Measurements from ENCODE around the gene MIDN.

MIDN gene

DNA sequence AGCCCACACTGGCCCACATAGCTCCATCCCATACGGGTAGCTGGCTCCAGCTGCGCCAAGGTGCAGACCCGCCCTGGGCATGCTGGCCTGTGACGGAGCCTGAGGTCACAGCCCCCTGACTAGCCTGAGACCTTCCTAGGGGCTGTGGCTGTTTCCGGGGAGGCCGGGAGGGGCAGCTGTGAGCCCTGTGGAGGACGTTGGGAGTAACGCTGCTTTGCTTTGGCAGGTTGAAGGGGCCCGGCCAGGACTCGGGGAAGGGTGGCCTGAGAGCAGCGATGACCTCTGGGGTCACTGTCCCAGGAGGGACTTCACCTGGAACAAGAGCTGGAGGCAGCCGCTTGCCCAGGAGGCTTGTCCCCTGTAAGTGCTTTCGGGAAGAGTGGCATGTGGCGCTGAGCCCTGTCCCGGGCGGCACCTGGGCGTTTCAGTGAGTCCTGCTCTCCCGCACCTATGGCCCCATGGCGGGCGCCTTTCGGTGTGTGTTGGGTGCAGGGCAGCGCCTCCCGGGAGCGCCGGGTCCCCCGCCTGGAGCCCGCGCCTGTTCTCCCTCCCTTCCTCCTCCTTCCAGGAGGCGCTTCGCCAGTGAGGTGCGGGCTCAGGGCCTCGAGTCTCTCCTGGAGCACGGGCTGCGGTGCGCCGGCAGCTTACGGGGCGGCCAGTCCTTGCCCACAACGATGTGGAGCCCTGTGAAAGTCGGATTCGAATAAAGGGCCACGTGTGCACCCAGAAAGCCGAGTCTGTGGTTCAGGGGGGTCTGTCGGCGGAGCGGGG, 25.9 kb downstream of the MIDN start:
- peak overlapping the region; percentile 94 for H3K27ac ChIP-seq
- H3K4me3 ChIP-seq (ENCODE audit: low read depth, low read length), result peak overlapping the region; percentile 43
- no peak for DNase-seq
- H3K27me3 ChIP-seq (replicated peaks), result no peaks in the 10 kb centered on the region
- in situ Hi-C loops (cut with HindIII; ENCODE audit: low pct_ligation_motif_present, low sequenced_read_pairs), result no loop called here
- H3K36me3 ChIP-seq (replicated peaks), result peaks cover 45% of the 10 kb centered on the region
- TF ChIP-seq, protein P1, sequence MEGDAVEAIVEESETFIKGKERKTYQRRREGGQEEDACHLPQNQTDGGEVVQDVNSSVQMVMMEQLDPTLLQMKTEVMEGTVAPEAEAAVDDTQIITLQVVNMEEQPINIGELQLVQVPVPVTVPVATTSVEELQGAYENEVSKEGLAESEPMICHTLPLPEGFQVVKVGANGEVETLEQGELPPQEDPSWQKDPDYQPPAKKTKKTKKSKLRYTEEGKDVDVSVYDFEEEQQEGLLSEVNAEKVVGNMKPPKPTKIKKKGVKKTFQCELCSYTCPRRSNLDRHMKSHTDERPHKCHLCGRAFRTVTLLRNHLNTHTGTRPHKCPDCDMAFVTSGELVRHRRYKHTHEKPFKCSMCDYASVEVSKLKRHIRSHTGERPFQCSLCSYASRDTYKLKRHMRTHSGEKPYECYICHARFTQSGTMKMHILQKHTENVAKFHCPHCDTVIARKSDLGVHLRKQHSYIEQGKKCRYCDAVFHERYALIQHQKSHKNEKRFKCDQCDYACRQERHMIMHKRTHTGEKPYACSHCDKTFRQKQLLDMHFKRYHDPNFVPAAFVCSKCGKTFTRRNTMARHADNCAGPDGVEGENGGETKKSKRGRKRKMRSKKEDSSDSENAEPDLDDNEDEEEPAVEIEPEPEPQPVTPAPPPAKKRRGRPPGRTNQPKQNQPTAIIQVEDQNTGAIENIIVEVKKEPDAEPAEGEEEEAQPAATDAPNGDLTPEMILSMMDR (IDR thresholded peaks at IDR 0.05; ENCODE audit: low read depth, low read length, missing control alignments), result no peak

DNA sequence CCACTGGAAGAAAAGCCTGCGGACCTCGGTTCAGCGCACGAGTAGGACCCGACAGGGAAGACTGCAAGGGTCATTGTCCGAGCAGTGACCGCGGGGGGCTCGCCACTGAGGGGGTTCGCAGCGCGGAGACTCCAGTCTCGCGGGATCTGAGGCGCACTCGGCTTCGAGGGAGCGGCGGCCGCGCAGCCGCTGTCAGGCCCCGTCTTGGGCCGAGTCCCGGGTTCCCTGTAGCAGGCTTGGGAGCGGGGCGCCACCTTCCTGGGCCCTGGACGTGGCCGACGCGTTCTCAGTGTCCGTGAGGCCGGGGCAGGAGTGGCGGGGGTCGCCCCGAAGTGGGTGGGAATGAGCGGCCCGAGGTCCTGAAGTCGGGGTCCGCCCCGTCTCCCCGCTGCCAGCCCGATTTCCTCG, 26.5 kb downstream of the MIDN start:
- peaks cover 47% of the 10 kb centered on the region for H3K36me3 ChIP-seq (replicated peaks)
- no peak for DNase-seq
- H3K27me3 ChIP-seq (replicated peaks), result no peaks in the 10 kb centered on the region
- TF ChIP-seq, protein P1 (IDR thresholded peaks at IDR 0.05; ENCODE audit: low read depth, low read length, missing control alignments), result no peak
- peak overlapping the region; percentile 94 for H3K27ac ChIP-seq
- peak overlapping the region; percentile 43 for H3K4me3 ChIP-seq (ENCODE audit: low read depth, low read length)
- in situ Hi-C loops (cut with HindIII; ENCODE audit: low pct_ligation_motif_present, low sequenced_read_pairs), result no loop called here

DNA sequence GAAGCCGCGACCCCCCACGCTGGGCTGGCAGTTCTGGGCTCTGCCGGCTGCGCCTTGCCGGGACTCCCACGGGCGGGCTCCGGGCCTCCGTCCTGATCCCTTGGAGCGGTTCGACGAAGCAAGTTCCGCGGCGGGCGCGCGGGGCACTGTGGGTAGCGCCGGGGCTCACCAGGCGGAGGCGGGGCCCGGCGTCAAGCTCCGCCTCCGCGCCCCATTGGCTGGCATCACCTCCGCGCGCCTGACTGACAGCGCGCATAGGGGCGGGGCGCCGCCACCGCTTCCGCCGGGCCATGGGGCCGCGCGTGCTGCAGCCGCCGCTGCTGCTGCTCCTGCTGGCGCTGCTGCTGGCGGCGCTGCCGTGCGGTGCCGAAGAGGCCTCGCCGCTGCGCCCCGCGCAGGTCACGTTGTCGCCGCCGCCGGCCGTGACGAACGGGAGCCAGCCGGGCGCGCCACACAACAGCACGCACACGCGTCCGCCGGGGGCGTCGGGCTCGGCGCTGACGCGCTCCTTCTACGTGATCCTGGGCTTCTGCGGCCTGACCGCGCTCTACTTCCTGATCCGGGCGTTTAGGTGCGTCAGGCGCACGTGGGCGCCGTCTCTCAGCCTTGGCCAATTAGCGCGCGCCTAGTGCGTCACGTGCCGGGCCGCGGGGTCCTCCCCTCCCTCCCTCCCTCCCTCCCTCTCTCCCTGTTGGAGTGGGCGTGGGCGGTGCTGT, 27.0 kb downstream of the MIDN start, which contains the start of gene FAM174C:
TSS of gene FAM174C (plus strand) at position 271 of the 716 bp plus-strand sequence. CDS start at position 291, 20 bp downstream.
- H3K27ac ChIP-seq, result peak within 1 kb of the TSS; percentile 94
- H3K27me3 ChIP-seq (replicated peaks), result no peaks in the 10 kb centered on the region
- peak within 1 kb of the TSS; percentile 72 for H3K4me3 ChIP-seq (ENCODE audit: low read depth, low read length)
- H3K36me3 ChIP-seq (replicated peaks), result peaks cover 47% of the 10 kb centered on the region
- in situ Hi-C loops (cut with HindIII; ENCODE audit: low pct_ligation_motif_present, low sequenced_read_pairs), result no loop called here
- TF ChIP-seq, protein P1 (IDR thresholded peaks at IDR 0.05; ENCODE audit: low read depth, low read length, missing control alignments), result no peak
- peak; percentile 95 for DNase-seq

DNA sequence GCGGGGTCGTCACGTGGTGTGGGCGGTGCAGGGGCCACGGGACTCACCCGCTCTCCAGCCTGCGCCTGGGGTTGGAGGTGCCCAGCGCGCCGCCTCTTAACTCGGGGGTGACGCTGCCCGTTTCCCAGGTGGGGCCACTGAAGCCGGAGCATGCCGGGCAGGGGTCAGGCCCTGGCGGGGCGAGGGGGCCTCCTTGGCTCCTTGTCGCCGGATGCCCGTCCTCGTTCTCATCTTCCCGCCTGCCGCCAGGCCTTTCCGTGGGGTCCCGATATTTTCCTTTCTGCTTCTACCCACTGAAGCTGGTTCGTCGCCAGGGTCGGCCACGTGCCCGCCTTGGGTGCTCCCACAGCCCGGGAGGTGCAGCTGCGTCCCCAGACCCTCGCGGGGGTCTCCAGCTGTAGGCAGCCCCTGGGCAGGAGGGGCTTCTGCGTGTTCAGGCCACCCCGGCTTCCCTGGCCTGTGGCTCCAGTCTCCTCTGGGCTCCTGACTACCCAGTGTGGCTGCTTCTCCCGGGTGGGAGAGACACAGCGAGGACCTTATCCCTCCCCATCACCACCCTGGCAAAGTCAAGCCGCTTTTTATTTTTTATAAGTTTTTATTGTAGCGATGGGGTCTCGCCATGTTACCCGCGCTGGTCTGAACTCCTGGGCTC, 27.7 kb downstream of the MIDN start:
- DNase-seq, result no peak
- TF ChIP-seq, protein P1 (IDR thresholded peaks at IDR 0.05; ENCODE audit: low read depth, low read length, missing control alignments), result no peak
- H3K27me3 ChIP-seq (replicated peaks), result no peaks in the 10 kb centered on the region
- H3K4me3 ChIP-seq (ENCODE audit: low read depth, low read length), result peak overlapping the region; percentile 72
- in situ Hi-C loops (cut with HindIII; ENCODE audit: low pct_ligation_motif_present, low sequenced_read_pairs), result no loop called here
- H3K27ac ChIP-seq, result peak overlapping the region; percentile 94
- peaks cover 43% of the 10 kb centered on the region for H3K36me3 ChIP-seq (replicated peaks)

DNA sequence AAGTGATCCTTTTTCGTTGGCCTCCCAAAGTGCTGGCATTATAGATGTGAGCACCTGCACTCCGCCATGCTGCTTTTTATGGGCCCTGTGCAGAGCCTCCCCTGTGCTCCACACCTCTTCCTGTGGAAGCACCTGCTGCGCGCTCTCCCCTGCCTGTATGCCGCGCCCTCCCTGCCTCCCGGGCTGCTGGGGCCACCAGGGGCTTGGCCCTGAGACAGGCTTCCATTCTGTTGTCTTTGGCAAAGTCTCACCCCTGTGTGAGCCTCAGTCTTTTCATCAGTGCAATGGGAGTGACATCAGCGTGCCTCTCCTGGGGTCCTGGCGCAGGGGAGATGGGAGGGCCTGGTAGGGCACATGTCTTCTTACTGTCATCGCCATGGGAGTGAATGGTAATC, 28.2 kb downstream of the MIDN start:
- no peak overlapping the region for H3K27ac ChIP-seq
- no peaks in the 10 kb centered on the region for H3K27me3 ChIP-seq (replicated peaks)
- H3K36me3 ChIP-seq (replicated peaks), result peaks cover 37% of the 10 kb centered on the region
- no peak for DNase-seq
- in situ Hi-C loops (cut with HindIII; ENCODE audit: low pct_ligation_motif_present, low sequenced_read_pairs), result no loop called here
- TF ChIP-seq, protein P1 (IDR thresholded peaks at IDR 0.05; ENCODE audit: low read depth, low read length, missing control alignments), result no peak
- H3K4me3 ChIP-seq (ENCODE audit: low read depth, low read length), result no peak overlapping the region

Measured in brain microvascular endothelial cell (primary cell).